GM18519 (cell line): ENCODE data around the gene RPL32.
A peak's percentile ranks its signal among the peaks of the same experiment; 100 is the strongest.
"Not testable (repeated sequence)": the region's sequence is repeated elsewhere in the genome, so short reads cannot be mapped to it uniquely, and the experiment has no call there.

ENCODE experiments used
- ATAC-seq: cut with Tn5 transposase; IDR thresholded peaks from one replicate; pipeline ENCODE4 v1.9.1; 2021; ENCODE audit warnings: mild to moderate bottlenecking, moderate library complexity; ENCODE audit not compliant: unreplicated experiment, low FRiP score

Gene RPL32

GRCh38 chr3:12810013-12810780 lies 31.2 kb downstream of the RPL32 start:
- ATAC-seq, result peak; percentile 89

- no peak for ATAC-seq
Observed at GRCh38 chr3:12809435-12809834, 31.9 kb downstream of the RPL32 start.

GRCh38 chr3:12809001-12809400 lies 32.4 kb downstream of the RPL32 start:
- ATAC-seq, result no peak

- ATAC-seq, result no peak
Observed at GRCh38 chr3:12808587-12808986, 32.8 kb downstream of the RPL32 start.

GRCh38 chr3:12807601-12808359 lies 33.6 kb downstream of the RPL32 start:
- ATAC-seq, result no peak

GRCh38 chr3:12807066-12807465 lies 34.3 kb downstream of the RPL32 start:
- ATAC-seq, result no peak

- ATAC-seq, result no peak
Observed at GRCh38 chr3:12803371-12803770, 38.0 kb downstream of the RPL32 start.

- no peak for ATAC-seq
Observed at GRCh38 chr3:12799525-12800440, 41.6 kb downstream of the RPL32 start.

- no peak for ATAC-seq
Observed at GRCh38 chr3:12798559-12799179, 42.7 kb downstream of the RPL32 start.

GRCh38 chr3:12797892-12798558 lies 43.3 kb downstream of the RPL32 start:
- no peak for ATAC-seq

GRCh38 chr3:12797124-12797891 lies 44.1 kb downstream of the RPL32 start:
- no peak for ATAC-seq

GRCh38 chr3:12796171-12797123 lies 44.9 kb downstream of the RPL32 start, which contains the start of gene CAND2:
CAND2 (plus strand) TSS chr3:12796680; CDS start chr3:12796721, 41 bp downstream.
- no peak for ATAC-seq

GRCh38 chr3:12793701-12794100 lies 47.7 kb downstream of the RPL32 start:
- ATAC-seq, result no peak

- ATAC-seq, result no peak
Observed at GRCh38 chr3:12791430-12791829, 49.9 kb downstream of the RPL32 start.

GRCh38 chr3:12787967-12788690 lies 53.2 kb downstream of the RPL32 start:
- ATAC-seq, result not testable (repeated sequence)

- ATAC-seq, result not testable (repeated sequence)
Observed at GRCh38 chr3:12787346-12787745, 54.0 kb downstream of the RPL32 start.

- no peak for ATAC-seq
Observed at GRCh38 chr3:12785096-12785495, 56.3 kb downstream of the RPL32 start.
